ENCODE results near the gene LRRFIP1. TPM values are rescaled to one million over a fixed set of nuclear protein-coding genes. Genes with fewer than 3 reads are reported as not detected.
A peak's percentile ranks its signal among the peaks of the same experiment; 100 is the strongest.

LRRFIP1 gene
- total and polyA plus RNA-seq, 2 of the 13 experiments (the other 11 are each of a cell fraction or from before 2014, with no cell fraction given): 15.9 to 40.5 TPM

GRCh38 chr2:237725661-237726060, 98.3 kb downstream of the LRRFIP1 start (continued):
- TF ChIP-seq BCL6 (CRISPR knock-in tag; IDR thresholded peaks at IDR 0.05) (peak; percentile 52), ZNF496 (CRISPR knock-in tag; IDR thresholded peaks at IDR 0.05; ENCODE audit: insufficient replicate concordance) (no peak), ZNF512 (CRISPR knock-in tag; IDR thresholded peaks at IDR 0.05) (no peak), ZSCAN29 (CRISPR knock-in tag; conservative IDR thresholded peaks at IDR 0.05) (no peak), FOXA3 (CRISPR knock-in tag; IDR thresholded peaks at IDR 0.05) (0 out of 2 replicates have a peak, but pooled peaks have one; percentile 17), ZNF276 (CRISPR knock-in tag; IDR thresholded peaks at IDR 0.05; ENCODE audit: low read depth) (no peak), MATR3 (CRISPR knock-in tag; IDR thresholded peaks at IDR 0.05) (no peak), E2F2 (CRISPR knock-in tag; IDR thresholded peaks at IDR 0.05; ENCODE audit: borderline replicate concordance) (no peak), NR1H2 (CRISPR knock-in tag; IDR thresholded peaks at IDR 0.05; ENCODE audit: borderline replicate concordance, low read depth) (no peak), ARID5B (CRISPR knock-in tag; IDR thresholded peaks at IDR 0.05) (peak; percentile 62), ASH2L (IDR thresholded peaks at IDR 0.05; ENCODE audit: insufficient read length, low read depth, low read length) (peak; percentile 32)
- TF ChIP-seq, protein P1, sequence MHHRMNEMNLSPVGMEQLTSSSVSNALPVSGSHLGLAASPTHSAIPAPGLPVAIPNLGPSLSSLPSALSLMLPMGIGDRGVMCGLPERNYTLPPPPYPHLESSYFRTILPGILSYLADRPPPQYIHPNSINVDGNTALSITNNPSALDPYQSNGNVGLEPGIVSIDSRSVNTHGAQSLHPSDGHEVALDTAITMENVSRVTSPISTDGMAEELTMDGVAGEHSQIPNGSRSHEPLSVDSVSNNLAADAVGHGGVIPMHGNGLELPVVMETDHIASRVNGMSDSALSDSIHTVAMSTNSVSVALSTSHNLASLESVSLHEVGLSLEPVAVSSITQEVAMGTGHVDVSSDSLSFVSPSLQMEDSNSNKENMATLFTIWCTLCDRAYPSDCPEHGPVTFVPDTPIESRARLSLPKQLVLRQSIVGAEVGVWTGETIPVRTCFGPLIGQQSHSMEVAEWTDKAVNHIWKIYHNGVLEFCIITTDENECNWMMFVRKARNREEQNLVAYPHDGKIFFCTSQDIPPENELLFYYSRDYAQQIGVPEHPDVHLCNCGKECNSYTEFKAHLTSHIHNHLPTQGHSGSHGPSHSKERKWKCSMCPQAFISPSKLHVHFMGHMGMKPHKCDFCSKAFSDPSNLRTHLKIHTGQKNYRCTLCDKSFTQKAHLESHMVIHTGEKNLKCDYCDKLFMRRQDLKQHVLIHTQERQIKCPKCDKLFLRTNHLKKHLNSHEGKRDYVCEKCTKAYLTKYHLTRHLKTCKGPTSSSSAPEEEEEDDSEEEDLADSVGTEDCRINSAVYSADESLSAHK (CRISPR knock-in tag; IDR thresholded peaks at IDR 0.05; ENCODE audit: borderline replicate concordance): no peak
- TF ChIP-seq, protein P2, sequence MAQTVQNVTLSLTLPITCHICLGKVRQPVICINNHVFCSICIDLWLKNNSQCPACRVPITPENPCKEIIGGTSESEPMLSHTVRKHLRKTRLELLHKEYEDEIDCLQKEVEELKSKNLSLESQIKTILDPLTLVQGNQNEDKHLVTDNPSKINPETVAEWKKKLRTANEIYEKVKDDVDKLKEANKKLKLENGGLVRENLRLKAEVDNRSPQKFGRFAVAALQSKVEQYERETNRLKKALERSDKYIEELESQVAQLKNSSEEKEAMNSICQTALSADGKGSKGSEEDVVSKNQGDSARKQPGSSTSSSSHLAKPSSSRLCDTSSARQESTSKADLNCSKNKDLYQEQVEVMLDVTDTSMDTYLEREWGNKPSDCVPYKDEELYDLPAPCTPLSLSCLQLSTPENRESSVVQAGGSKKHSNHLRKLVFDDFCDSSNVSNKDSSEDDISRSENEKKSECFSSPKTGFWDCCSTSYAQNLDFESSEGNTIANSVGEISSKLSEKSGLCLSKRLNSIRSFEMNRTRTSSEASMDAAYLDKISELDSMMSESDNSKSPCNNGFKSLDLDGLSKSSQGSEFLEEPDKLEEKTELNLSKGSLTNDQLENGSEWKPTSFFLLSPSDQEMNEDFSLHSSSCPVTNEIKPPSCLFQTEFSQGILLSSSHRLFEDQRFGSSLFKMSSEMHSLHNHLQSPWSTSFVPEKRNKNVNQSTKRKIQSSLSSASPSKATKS (CRISPR knock-in tag; IDR thresholded peaks at IDR 0.05): no peak

All from HepG2 (cell line).